ENCODE data around the gene LAMC1.

DNA sequence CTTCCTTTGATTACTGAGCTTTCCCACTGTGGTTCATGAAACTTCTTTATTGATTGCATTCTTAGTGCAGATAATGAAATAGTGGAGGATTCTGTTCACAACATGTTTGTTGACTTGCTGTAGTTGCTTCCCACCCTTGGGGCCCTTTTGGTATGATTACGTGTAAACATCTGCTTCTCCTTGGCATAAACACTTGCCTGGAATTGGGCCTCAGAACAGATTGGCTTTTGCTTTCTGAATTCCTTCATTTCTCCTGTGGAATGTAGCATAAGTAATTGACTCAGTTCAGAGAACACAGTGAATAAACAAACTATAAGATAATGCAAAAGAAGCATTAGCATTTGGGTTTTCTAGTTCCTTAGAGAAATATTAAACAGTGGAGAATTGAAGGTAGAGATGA is 103.3 kb downstream of the LAMC1 start:
- TF ChIP-seq POLR2A (IDR thresholded peaks at IDR 0.05): no peak
- TF ChIP-seq, protein P1, sequence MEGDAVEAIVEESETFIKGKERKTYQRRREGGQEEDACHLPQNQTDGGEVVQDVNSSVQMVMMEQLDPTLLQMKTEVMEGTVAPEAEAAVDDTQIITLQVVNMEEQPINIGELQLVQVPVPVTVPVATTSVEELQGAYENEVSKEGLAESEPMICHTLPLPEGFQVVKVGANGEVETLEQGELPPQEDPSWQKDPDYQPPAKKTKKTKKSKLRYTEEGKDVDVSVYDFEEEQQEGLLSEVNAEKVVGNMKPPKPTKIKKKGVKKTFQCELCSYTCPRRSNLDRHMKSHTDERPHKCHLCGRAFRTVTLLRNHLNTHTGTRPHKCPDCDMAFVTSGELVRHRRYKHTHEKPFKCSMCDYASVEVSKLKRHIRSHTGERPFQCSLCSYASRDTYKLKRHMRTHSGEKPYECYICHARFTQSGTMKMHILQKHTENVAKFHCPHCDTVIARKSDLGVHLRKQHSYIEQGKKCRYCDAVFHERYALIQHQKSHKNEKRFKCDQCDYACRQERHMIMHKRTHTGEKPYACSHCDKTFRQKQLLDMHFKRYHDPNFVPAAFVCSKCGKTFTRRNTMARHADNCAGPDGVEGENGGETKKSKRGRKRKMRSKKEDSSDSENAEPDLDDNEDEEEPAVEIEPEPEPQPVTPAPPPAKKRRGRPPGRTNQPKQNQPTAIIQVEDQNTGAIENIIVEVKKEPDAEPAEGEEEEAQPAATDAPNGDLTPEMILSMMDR (IDR thresholded peaks at IDR 0.05): no peak

All from lower leg skin (tissue), 3 donors.